ENCODE data around the gene P2RX7. TPM values are rescaled to one million over a fixed set of nuclear protein-coding genes. Genes with fewer than 3 reads are reported as not detected.

The P2RX7 gene
- total RNA-seq, 3 donors from 2014 or later: 2.5 to 4.8 (median 2.9) TPM

DNA sequence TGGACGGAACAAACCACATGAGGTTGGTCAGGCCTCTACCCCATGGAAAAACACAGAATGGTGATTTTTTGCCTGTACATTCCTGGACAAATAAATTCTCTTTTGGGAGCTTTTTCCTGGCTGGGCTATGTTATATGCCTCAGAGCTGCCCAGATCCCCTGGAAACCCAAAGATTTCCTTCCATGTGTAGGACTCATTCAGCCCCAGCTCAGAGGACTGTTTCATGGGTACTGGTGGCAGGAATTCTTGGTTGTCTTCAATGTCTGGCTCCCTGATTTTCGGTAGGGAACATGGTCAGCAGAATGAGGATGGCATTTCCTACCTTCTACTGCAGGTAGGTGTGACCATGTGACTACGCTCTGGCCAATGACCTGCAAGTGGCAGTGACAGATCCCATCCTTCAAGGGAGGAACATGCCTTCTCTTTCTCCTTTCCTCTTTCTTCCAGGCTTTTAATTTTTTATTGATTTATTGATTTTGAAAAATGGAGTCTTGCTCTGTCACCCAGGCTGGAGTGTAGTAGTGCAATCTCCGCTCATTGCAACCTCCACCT is 15.4 kb upstream of the P2RX7 start:
- Mint-ChIP-seq H3K9me3 (no peaks in the 10 kb centered on the region), H3K4me1 (ENCODE audit: low read depth) (no peaks in the 10 kb centered on the region), H3K4me3 (no peak overlapping the region), H3K27me3 (ENCODE audit: low read depth) (no peaks in the 10 kb centered on the region), H3K36me3 (ENCODE audit: insufficient read depth) (no peaks in the 10 kb centered on the region)
- ATAC-seq (no peak), DNase-seq (no peak)

DNA sequence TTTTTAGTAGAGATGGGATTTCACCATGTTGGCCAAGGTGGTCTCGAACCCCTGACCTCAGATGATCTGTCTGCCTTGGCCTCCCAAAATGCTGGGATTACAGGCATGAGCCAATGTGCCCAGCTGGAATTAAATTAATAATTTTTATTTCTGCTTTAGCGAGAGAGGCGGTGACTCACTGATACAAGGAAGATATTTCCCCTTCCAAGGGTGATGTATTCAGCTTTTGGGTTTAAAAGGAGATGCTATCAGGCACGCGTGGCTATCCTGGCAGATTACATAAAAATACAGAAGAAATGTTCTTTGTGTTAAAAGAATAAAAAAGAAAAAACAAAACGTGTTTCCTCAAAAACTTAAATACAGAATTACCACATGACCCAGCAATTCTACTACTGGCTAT is 12.4 kb upstream of the P2RX7 start:
- H3K9me3 Mint-ChIP-seq: no peaks in the 10 kb centered on the region
- ATAC-seq: no peak

DNA sequence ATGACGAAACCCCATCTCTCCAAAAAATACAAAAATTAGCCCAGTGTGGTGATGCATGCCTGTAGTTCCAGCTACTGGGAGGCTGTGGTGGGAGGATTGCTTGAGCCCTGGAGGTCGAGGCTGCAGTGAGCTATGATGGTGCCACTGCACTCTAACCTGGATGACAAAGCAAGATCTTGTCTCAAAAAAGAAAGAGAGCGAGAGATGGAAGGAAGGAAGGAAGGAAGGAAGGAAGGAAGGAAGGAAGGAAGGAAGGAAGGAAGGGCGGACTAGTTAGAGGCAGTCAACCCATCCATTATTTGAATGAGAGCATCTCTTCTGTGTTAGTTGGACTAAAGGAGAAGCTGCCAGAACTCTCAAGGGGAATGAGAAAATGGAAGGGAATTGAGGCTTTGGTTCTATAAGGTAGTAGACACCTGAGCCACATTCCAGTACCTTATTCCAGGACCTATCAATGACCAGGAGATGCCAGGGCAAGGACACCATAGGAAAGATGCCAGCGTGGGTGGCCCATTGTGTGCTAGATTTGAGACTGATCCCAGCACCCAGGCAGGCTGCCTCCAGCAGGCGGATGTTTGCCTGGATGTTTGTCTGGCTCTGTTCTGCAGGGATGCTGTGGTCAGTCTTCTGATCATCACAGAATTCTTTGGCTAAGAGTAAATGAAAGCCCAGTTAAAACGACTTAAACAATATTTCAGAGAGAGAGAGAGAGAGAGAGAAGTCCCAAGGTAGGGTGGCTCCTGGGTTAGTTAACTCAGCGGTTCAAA is 11.5 kb upstream of the P2RX7 start:
- Mint-ChIP-seq H3K4me3 (no peak overlapping the region), H3K36me3 (ENCODE audit: insufficient read depth) (no peaks in the 10 kb centered on the region), H3K9me3 (no peaks in the 10 kb centered on the region), H3K27me3 (ENCODE audit: low read depth) (no peaks in the 10 kb centered on the region), H3K4me1 (ENCODE audit: low read depth) (peaks cover 24% of the 10 kb centered on the region)
- DNase-seq: no peak
- no peak for ATAC-seq

More for the DNA sequence above, 12.4 kb upstream of the P2RX7 start:
- no peak for DNase-seq
- no peak overlapping the region for H3K4me3 Mint-ChIP-seq
- H3K36me3 Mint-ChIP-seq (ENCODE audit: insufficient read depth): no peaks in the 10 kb centered on the region
- H3K4me1 Mint-ChIP-seq (ENCODE audit: low read depth): peaks cover 23% of the 10 kb centered on the region
- no peaks in the 10 kb centered on the region for H3K27me3 Mint-ChIP-seq (ENCODE audit: low read depth)

DNA sequence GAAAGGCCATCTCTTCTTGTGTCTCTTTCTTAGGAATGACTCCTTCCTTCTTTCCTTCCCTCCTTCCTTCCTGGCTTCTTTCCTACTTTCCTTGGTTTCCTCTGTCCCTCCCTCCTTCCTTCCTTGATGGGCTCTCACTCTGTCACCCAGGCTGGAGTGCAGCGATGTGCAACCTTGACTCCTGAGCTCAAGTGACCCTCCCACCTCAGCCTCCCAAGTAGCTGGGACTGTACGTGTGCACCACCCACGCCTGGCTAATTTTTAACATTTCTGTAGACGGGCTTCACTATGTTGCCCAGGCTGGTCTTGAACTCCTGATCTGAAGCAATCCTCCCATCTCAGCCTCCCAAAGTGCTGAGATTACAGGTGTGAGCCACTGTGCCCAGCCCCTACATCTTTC is 10.9 kb upstream of the P2RX7 start:
- H3K36me3 Mint-ChIP-seq (ENCODE audit: insufficient read depth): no peaks in the 10 kb centered on the region
- no peaks in the 10 kb centered on the region for H3K9me3 Mint-ChIP-seq
- H3K4me1 Mint-ChIP-seq (ENCODE audit: low read depth): peaks cover 25% of the 10 kb centered on the region
- H3K4me3 Mint-ChIP-seq: no peak overlapping the region
- ATAC-seq (no peak), DNase-seq (no peak)
- H3K27me3 Mint-ChIP-seq (ENCODE audit: low read depth): no peaks in the 10 kb centered on the region

DNA sequence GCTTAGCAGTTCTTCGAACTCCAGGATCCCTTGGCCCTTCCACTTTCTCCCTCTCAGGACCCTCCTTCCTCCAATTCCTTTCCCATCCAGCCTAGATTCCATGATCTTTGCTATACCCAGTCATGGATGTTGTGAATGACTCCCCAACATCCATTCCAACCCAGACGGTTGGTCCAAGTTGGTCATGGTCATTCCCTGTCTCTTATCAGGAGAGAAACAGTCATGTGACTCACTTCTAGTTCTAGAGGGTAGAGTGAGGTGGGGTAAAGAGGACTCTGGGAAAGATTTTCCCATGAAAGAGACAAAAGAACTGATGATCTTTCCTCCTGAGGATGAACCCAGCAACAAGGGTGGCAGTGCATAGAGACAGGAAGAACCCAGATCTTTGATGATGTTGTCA is 9.2 kb upstream of the P2RX7 start:
- Mint-ChIP-seq H3K4me1 (ENCODE audit: low read depth) (peaks cover 39% of the 10 kb centered on the region), H3K27me3 (ENCODE audit: low read depth) (no peaks in the 10 kb centered on the region), H3K4me3 (no peak overlapping the region), H3K9me3 (no peaks in the 10 kb centered on the region), H3K36me3 (ENCODE audit: insufficient read depth) (no peaks in the 10 kb centered on the region)
- no peak for ATAC-seq
- DNase-seq: no peak

DNA sequence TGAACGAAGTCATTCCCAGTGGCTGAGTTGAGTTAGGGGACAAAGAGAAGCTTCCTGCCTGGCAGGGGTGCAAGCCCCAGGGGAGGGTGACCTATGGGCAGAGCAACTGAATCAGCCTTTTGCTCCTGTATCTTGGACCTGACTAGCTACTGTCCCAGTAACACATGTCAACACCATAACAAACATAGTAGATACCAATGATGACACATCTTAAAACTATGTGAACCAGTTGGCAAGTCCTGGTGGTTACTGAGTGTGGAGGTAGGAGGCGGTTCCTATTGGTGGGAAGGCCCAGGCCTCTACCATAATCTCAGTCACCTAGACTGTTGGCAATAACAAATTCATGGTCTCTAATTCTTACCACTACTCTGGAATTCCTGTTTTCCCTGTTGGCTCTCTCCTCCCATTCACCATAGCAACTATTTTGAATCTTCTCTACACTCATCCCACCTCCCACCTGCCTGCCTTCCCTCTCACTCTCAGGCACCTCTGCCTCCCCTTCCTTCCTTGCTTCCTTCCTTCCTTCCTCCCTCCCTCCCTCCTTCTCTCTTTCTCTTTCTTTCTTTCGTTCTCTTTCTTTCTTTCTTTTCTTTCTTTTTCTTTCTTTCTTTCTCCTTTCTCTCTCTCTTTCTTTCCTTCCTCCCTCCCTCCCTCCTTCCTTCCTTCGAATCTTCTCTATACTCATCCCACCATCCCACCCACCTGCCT is 8.1 kb upstream of the P2RX7 start:
- peaks cover 48% of the 10 kb centered on the region for H3K4me1 Mint-ChIP-seq (ENCODE audit: low read depth)
- ATAC-seq (peak; percentile 53 to 66), DNase-seq (no peak)
- H3K27me3 Mint-ChIP-seq (ENCODE audit: low read depth): no peaks in the 10 kb centered on the region
- peaks cover 1% of the 10 kb centered on the region for H3K9me3 Mint-ChIP-seq
- no peak overlapping the region for H3K4me3 Mint-ChIP-seq
- H3K36me3 Mint-ChIP-seq (ENCODE audit: insufficient read depth): no peaks in the 10 kb centered on the region

DNA sequence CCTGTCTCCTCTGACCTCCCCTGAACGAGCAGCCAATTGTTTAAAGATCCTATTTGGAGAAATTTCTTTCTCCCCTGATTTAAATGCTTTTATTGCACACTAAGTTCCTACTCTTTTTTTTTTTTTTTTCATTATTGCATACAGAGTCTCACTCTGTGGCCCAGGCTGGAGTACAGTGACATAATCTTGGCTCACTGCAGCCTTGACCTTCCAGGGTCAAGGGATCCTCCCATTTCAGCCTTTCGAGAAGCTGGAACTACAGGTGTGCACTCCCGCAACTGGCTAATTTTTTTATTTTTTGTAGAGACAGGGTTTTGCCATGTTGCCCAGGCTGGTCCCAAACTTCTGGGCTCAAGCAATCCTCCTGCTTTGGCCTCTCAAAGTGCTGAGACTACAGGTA is 5.2 kb upstream of the P2RX7 start:
- DNase-seq (no peak), ATAC-seq (no peak)
- H3K9me3 Mint-ChIP-seq: peaks cover 3% of the 10 kb centered on the region
- no peak overlapping the region for H3K4me3 Mint-ChIP-seq
- H3K4me1 Mint-ChIP-seq (ENCODE audit: low read depth): peaks cover 74% of the 10 kb centered on the region
- H3K36me3 Mint-ChIP-seq (ENCODE audit: insufficient read depth): no peaks in the 10 kb centered on the region
- no peaks in the 10 kb centered on the region for H3K27me3 Mint-ChIP-seq (ENCODE audit: low read depth)

DNA sequence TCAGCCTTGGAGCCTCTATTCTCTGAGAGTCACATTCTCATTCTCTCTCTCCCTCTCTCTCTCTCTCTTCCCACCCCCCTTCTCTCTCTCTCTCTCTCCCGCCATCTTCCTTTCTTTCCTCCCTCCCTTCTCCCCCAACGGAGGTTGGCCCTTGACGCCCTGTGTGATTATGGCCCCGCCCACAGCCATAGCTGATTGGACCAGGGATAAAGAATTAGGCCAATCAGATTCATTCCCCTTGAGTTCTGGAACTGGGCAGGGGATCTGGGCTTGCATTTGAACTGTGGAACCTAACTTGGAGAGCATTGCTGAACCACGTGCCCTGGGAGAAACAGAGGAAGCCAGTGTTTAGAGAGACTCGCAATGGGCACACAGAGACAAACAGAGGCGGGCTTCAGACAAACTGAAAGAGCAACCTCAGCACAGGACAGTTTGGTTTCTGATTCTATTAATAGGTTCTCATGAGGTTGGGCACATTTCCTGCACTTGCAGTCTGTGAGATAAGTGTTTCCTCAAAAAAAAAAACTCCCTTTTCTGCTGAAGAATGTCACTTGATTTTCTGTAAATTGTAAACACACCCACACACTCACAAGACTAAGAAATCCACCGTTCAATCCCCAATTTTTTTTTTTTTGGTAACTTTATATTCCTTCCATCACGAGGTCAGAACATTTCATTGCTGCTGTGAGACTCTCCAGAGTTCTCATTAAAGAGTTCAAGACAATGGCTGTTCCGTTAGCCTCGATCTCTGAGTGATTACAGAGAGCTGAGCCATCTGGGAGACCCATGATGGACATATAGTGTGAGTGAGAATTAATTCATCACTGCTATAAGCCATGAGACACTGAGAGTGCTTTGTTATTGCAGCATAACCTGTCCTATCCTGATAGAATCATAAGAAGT is 3.5 kb upstream of the P2RX7 start:
- DNase-seq: peak; percentile 80
- peak; percentile 80 to 86 for ATAC-seq
- Mint-ChIP-seq H3K27me3 (ENCODE audit: low read depth) (no peaks in the 10 kb centered on the region), H3K36me3 (ENCODE audit: insufficient read depth) (no peaks in the 10 kb centered on the region), H3K4me3 (peak overlapping the region; percentile 72), H3K9me3 (peaks cover 3% of the 10 kb centered on the region), H3K4me1 (ENCODE audit: low read depth) (peaks cover 78% of the 10 kb centered on the region)

DNA sequence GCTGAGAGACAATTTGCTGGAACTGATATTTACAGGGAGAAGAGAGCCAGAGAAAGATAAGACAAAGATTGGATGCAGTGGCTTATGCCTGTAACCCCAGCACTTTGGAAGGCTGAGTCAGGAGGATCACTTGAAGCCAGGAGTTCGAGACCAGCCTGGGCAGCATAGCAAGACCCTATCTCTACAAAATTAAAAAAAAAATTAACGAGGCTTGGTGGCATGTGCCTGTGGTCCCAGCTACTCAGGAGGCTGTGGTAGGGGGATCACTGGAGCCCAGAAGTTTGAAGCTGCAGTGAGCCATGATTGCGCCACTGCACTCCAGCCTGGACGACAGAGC is 2.9 kb upstream of the P2RX7 start:
- Mint-ChIP-seq H3K36me3 (ENCODE audit: insufficient read depth) (no peaks in the 10 kb centered on the region), H3K4me3 (peak overlapping the region; percentile 72), H3K9me3 (peaks cover 3% of the 10 kb centered on the region), H3K4me1 (ENCODE audit: low read depth) (peaks cover 78% of the 10 kb centered on the region), H3K27me3 (ENCODE audit: low read depth) (no peaks in the 10 kb centered on the region)
- no peak for ATAC-seq
- no peak for DNase-seq

DNA sequence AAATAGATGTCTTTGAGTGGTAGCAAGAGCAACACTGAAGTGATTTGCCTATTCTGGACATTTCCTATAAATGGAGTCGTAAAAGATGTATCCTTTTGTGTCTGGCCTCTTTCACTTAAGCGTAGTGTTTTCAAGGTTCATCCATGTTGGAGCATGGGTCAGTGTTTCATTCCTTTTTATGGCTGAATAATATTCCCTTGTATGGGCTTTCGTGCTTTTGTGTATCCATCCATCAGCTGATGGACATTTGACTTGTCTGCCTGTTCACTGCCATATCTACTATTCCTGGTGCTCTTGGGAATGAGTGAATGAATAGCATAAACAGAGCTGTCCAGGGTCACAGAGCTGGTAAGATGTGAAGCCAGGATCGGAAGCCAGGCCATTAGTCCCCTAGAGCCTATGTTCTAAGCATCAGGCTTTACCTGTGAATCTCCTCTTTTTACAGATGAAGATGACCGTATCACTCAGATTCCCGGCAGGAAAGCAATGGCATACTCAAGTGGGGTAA is 1.8 kb upstream of the P2RX7 start:
- H3K9me3 Mint-ChIP-seq: peaks cover 3% of the 10 kb centered on the region
- DNase-seq (no peak), ATAC-seq (no peak)
- no peaks in the 10 kb centered on the region for H3K36me3 Mint-ChIP-seq (ENCODE audit: insufficient read depth)
- H3K4me3 Mint-ChIP-seq: no peak overlapping the region
- peaks cover 76% of the 10 kb centered on the region for H3K4me1 Mint-ChIP-seq (ENCODE audit: low read depth)
- H3K27me3 Mint-ChIP-seq (ENCODE audit: low read depth): no peaks in the 10 kb centered on the region

DNA sequence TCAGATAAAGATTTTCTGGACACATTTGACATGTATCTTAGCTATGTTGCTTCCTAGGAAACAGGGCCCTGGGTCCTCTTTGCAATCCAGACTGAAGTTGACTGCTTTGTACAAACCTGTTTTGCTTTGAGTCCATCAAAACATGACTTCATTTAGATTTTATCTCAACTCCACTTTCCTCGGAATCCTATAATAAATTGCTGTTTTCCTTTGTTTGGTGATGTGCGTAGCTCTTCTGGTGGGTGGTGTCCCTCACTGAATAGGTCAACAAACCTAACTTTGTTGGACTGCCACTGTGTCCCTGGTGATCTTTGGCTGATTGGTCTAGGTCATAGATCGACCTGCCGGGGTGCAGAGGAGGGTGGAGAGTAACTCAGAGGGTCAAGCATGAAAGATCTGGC is 735 bp upstream of the P2RX7 start:
- no peaks in the 10 kb centered on the region for H3K36me3 Mint-ChIP-seq (ENCODE audit: insufficient read depth)
- DNase-seq (no peak), ATAC-seq (no peak)
- H3K4me1 Mint-ChIP-seq (ENCODE audit: low read depth): peaks cover 73% of the 10 kb centered on the region
- no peak overlapping the region for H3K4me3 Mint-ChIP-seq
- H3K27me3 Mint-ChIP-seq (ENCODE audit: low read depth): no peaks in the 10 kb centered on the region
- peaks cover 3% of the 10 kb centered on the region for H3K9me3 Mint-ChIP-seq

DNA sequence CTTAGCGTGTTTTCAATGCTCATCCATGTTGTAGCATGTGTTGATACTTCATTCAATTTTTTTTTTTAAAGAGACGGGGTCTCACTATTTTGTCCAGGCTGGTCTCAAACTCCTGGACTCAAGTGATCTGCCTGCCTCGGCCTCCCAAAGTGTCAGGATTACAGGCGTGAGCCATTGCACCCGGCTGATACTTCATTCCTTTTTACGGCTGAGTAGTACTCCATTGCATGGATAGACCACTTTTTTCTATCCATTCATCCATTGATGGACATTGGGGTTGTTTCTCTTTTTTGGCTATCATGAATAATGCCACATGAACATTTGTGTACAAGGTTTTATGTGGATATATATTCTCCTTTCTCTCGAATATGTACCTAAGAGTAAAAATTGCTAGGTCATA is 1.2 kb downstream of the P2RX7 start:
- H3K36me3 Mint-ChIP-seq (ENCODE audit: insufficient read depth): peaks cover 2% of the 10 kb centered on the region
- H3K9me3 Mint-ChIP-seq: peaks cover 3% of the 10 kb centered on the region
- peaks cover 58% of the 10 kb centered on the region for H3K4me1 Mint-ChIP-seq (ENCODE audit: low read depth)
- DNase-seq (no peak), ATAC-seq (no peak)
- no peaks in the 10 kb centered on the region for H3K27me3 Mint-ChIP-seq (ENCODE audit: low read depth)
- peak overlapping the region; percentile 81 for H3K4me3 Mint-ChIP-seq

DNA sequence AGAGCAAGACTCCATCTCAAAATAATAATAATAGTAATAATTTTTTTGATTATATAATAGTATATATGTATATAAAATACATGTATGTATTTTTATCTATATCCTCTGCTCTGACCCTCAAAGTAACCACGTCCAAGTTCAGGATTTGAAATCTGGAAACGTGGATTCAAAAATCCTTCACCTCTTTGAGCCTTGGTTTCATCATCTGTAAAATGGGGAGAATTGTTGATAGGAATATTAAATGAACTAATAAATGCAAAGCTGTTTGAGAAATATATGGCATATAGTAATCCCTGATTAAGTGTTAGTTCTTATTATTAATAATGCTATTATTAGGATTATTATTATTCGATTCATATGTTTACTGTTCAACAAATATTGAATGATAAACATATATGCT is 2.6 kb downstream of the P2RX7 start:
- Mint-ChIP-seq H3K4me3 (no peak overlapping the region), H3K36me3 (ENCODE audit: insufficient read depth) (peaks cover 2% of the 10 kb centered on the region), H3K9me3 (no peaks in the 10 kb centered on the region), H3K27me3 (ENCODE audit: low read depth) (no peaks in the 10 kb centered on the region), H3K4me1 (ENCODE audit: low read depth) (peaks cover 46% of the 10 kb centered on the region)
- DNase-seq (no peak), ATAC-seq (no peak)

DNA sequence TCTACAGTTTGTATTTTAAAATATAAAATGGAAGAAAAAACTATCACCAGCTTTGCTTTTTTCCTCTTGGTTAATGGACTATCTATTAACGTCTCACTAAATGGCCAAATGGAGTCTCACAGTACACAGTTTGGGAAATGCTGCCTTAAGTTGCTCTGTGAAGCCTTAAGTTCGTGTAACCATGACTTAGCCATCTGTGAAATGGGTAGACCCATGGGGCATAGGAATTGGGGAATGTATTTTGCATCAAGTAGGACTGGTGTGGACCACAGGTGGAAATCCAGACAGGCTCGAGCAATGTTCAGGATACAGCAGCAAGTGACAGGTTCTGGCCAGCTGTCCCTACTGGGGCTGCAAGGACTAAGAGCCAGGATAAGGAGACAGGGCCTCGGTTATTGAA is 4.8 kb downstream of the P2RX7 start:
- Mint-ChIP-seq H3K27me3 (ENCODE audit: low read depth) (no peaks in the 10 kb centered on the region), H3K4me1 (ENCODE audit: low read depth) (peaks cover 25% of the 10 kb centered on the region), H3K36me3 (ENCODE audit: insufficient read depth) (peaks cover 4% of the 10 kb centered on the region), H3K9me3 (no peaks in the 10 kb centered on the region), H3K4me3 (no peak overlapping the region)
- ATAC-seq (no peak), DNase-seq (no peak)
